Measurements from ENCODE around the gene GPATCH8.
A peak's percentile ranks its signal among the peaks of the same experiment; 100 is the strongest.
"Not testable (repeated sequence)": the region's sequence is repeated elsewhere in the genome, so short reads cannot be mapped to it uniquely, and the experiment has no call there.

GPATCH8 gene

GRCh38 chr17:44396946-44397345 lies 106.3 kb downstream of the GPATCH8 start:
- DNase-seq (ENCODE audit: low read depth) = no peak

GRCh38 chr17:44394833-44395232 lies 108.4 kb downstream of the GPATCH8 start:
- no peak for DNase-seq (ENCODE audit: low read depth)

GRCh38 chr17:44394112-44394511 lies 109.1 kb downstream of the GPATCH8 start:
- DNase-seq (ENCODE audit: low read depth) = not testable (repeated sequence)

- DNase-seq (ENCODE audit: low read depth) = no peak
These were observed 112.8 kb downstream of the GPATCH8 start for GRCh38 chr17:44390250-44390870.

- peak; percentile 94 for DNase-seq (ENCODE audit: low read depth)
These were observed 113.4 kb downstream of the GPATCH8 start for GRCh38 chr17:44389723-44390202.

- DNase-seq (ENCODE audit: low read depth) = peak; percentile 97
These were observed 113.9 kb downstream of the GPATCH8 start, which contains the start of gene ITGA2B for GRCh38 chr17:44389281-44389680. ITGA2B (minus strand) TSS chr17:44389649; CDS start chr17:44389473, 176 bp downstream.

GRCh38 chr17:44387804-44388203 lies 115.4 kb downstream of the GPATCH8 start:
- DNase-seq (ENCODE audit: low read depth) = peak; percentile 73

GRCh38 chr17:44386182-44386525 lies 117.1 kb downstream of the GPATCH8 start:
- DNase-seq (ENCODE audit: low read depth) = no peak

GRCh38 chr17:44385287-44386181 lies 117.7 kb downstream of the GPATCH8 start:
- peak; percentile 87 for DNase-seq (ENCODE audit: low read depth)

GRCh38 chr17:44384823-44385286 lies 118.4 kb downstream of the GPATCH8 start:
- no peak for DNase-seq (ENCODE audit: low read depth)

GRCh38 chr17:44384281-44384822 lies 118.9 kb downstream of the GPATCH8 start:
- DNase-seq (ENCODE audit: low read depth) = no peak

GRCh38 chr17:44383861-44384260 lies 119.3 kb downstream of the GPATCH8 start:
- DNase-seq (ENCODE audit: low read depth) = no peak

- DNase-seq (ENCODE audit: low read depth) = no peak
These were observed 119.8 kb downstream of the GPATCH8 start for GRCh38 chr17:44383363-44383762.

- DNase-seq (ENCODE audit: low read depth) = no peak
These were observed 120.3 kb downstream of the GPATCH8 start for GRCh38 chr17:44382917-44383316.

- no peak for DNase-seq (ENCODE audit: low read depth)
These were observed 121.3 kb downstream of the GPATCH8 start for GRCh38 chr17:44381810-44382305.

GRCh38 chr17:44380767-44381166 lies 122.4 kb downstream of the GPATCH8 start:
- DNase-seq (ENCODE audit: low read depth) = no peak

GRCh38 chr17:44379887-44380286 lies 123.3 kb downstream of the GPATCH8 start:
- DNase-seq (ENCODE audit: low read depth) = no peak

- no peak for DNase-seq (ENCODE audit: low read depth)
These were observed 125.0 kb downstream of the GPATCH8 start for GRCh38 chr17:44378171-44378705.

GRCh38 chr17:44376779-44377178 lies 126.4 kb downstream of the GPATCH8 start:
- no peak for DNase-seq (ENCODE audit: low read depth)

- no peak for DNase-seq (ENCODE audit: low read depth)
These were observed 127.1 kb downstream of the GPATCH8 start for GRCh38 chr17:44376124-44376523.

GRCh38 chr17:44375196-44376017 lies 127.8 kb downstream of the GPATCH8 start:
- no peak for DNase-seq (ENCODE audit: low read depth)

All from CMK (cell line).